Sigmoid colon (tissue), 7 donors: Measurements from ENCODE around the gene ATP2B2. TPM values are rescaled to one million over a fixed set of nuclear protein-coding genes. Genes with fewer than 3 reads are reported as not detected.

ENCODE experiments used
- DNase-seq: peaks from one replicate; pipeline ENCODE4 v3.0.0-alpha.2; 2019
- H3K27ac ChIP-seq, 4 donors: fragments of 200-600 bp; sonication (generic); one replicate each; pipeline ENCODE4 v1.5.1; 2016 to 2019; ENCODE audit warnings: mild to moderate bottlenecking in 1 of 4
- H3K27me3 ChIP-seq, 3 donors: fragments of 200-600 bp; sonication (generic); one replicate each; pipeline ENCODE4 v1.5.1; 2019; ENCODE audit warnings: mild to moderate bottlenecking in 1 of 3
- H3K36me3 ChIP-seq, 4 donors: fragments of 200-600 bp; sonication (generic); one replicate each; pipeline ENCODE4 v1.5.1; 2016 to 2019
- H3K4me1 ChIP-seq, 4 donors: fragments of 200-600 bp; sonication (generic); one replicate each; pipeline ENCODE4 v1.5.1; 2017 to 2019
- H3K4me3 ChIP-seq, 4 donors: fragments of 200-600 bp; sonication (generic); one replicate each; pipeline ENCODE4 v1.5.1; 2017 to 2019; ENCODE audit warnings: mild to moderate bottlenecking in 2 of 4, moderate library complexity in 1 of 4
- H3K9me3 ChIP-seq, 4 donors: fragments of 200-600 bp in 3 of 4; sonication (generic) in 3 of 4; one replicate each; pipeline versions ENCODE4 v1.5.1 to v1.6.1; 2013 to 2019
- EP300 ChIP-seq, 4 donors: sonication (generic); formaldehyde crosslinking; IDR thresholded peaks; one replicate each; pipeline ENCODE4 v1.6.1; 2017; ENCODE audit warnings: antibody characterized with exemption in 4 of 4
- POLR2A ChIP-seq, 2 donors: fragments of 450-650 bp; IDR thresholded peaks; one replicate each; pipeline ENCODE4 v1.6.1; 2016; ENCODE audit warnings: antibody characterized with exemption in 2 of 2, mild to moderate bottlenecking in 2 of 2, moderate library complexity in 2 of 2
- POLR2AphosphoS5 ChIP-seq, 4 donors: sonication (generic); formaldehyde crosslinking; IDR thresholded peaks; one replicate each; pipeline ENCODE4 v1.6.1; 2017; ENCODE audit warnings: antibody characterized with exemption in 4 of 4
- WGBS, 2 donors: extraction: QIAGEN DNeasy Blood & Tissue Kit; methylation state at CpG; one replicate each; pipeline ENCODE4 v1.1.7; 2013; 5-methylcytosine and 5-hydroxymethylcytosine counted together
- intact Hi-C: fragments of 100-400 bp; cut with DNase I; formaldehyde crosslinking; loops from one replicate; pipeline ENCODE4 v1.15.1; 2023
- polyA plus RNA-seq, 3 donors: library from polyadenylated mRNA; stranded (reverse); fragments of 200-250 nt; gene quantifications; one replicate each; pipeline ENCODE4 v1.2.3, GENCODE V29; 2013
- total RNA-seq, 4 donors: library from RNA; depleted of rRNA; stranded (reverse); fragments of >200 nt; gene quantifications; one replicate each; pipeline ENCODE4 v1.1.0, GENCODE V29; 2016
- TF ChIP-seq, protein P1 (sequence below), 4 experiments: fragments of 450-650 bp in 3 of 4; fragments of 200-600 bp in 1 of 4; IDR thresholded peaks; one replicate each; pipeline ENCODE4 v1.5.1; 2016 to 2019; ENCODE audit warnings: antibody characterized with exemption in 4 of 4, mild to moderate bottlenecking in 3 of 4, moderate library complexity in 2 of 4
- donor health status: healthy with polysubstance abuse.
- donor health status: Bipolar disorder and iron deficiency.
- donor health status: healthy.

ATP2B2 gene
- total and polyA plus RNA-seq, 7 donors: under 0.01 to 0.83 (median 0.23) TPM; not detected in 3

DNA sequence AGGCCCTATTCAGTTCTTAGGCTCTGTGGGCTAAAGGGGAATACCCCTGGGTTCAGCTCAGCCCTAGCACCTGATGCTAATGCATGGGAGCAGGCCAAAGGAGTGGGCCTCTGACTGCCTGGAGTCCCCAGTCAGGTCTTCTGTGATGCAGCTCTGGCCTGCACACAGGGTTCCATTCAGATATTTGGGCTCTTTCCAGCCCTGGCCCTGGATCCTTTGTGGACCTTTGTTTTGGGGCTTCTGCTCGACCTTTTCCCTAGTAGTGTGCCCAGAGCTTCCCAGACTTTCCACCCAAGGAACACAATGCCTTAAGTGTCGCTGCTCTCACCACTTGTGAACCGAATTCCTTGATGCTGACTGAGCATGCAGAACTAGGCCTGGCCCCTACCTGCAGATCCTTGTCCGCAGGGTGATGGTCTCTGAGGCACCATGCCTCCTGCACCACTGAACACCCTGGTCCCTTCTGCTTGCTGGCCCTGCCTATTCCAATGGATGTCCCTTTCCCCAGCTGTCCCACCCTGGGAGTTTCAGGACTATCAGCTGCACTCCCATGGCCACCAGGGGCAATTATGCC is 189.5 kb downstream of the ATP2B2 start:
- no peak overlapping the region for H3K4me3 ChIP-seq
- WGBS, 2 donors: 94 to 97% methylated on average over 4 of the region's 4 CpGs
- no peaks in the 10 kb centered on the region for H3K27me3 ChIP-seq
- H3K9me3 ChIP-seq: no peaks in the 10 kb centered on the region
- no peak overlapping the region for H3K27ac ChIP-seq
- DNase-seq: no peak
- intact Hi-C loops: no loop called here
- TF ChIP-seq, protein P1, sequence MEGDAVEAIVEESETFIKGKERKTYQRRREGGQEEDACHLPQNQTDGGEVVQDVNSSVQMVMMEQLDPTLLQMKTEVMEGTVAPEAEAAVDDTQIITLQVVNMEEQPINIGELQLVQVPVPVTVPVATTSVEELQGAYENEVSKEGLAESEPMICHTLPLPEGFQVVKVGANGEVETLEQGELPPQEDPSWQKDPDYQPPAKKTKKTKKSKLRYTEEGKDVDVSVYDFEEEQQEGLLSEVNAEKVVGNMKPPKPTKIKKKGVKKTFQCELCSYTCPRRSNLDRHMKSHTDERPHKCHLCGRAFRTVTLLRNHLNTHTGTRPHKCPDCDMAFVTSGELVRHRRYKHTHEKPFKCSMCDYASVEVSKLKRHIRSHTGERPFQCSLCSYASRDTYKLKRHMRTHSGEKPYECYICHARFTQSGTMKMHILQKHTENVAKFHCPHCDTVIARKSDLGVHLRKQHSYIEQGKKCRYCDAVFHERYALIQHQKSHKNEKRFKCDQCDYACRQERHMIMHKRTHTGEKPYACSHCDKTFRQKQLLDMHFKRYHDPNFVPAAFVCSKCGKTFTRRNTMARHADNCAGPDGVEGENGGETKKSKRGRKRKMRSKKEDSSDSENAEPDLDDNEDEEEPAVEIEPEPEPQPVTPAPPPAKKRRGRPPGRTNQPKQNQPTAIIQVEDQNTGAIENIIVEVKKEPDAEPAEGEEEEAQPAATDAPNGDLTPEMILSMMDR (IDR thresholded peaks at IDR 0.05): no peak
- TF ChIP-seq EP300 (IDR thresholded peaks at IDR 0.05): no peak
- TF ChIP-seq POLR2A (IDR thresholded peaks at IDR 0.05): no peak
- TF ChIP-seq POLR2AphosphoS5 (IDR thresholded peaks at IDR 0.05): no peak
- H3K4me1 ChIP-seq: peaks cover 0 to 22% (median 18%) of the 10 kb centered on the region in 4 donors
- H3K36me3 ChIP-seq: peaks cover 24 to 79% (median 50%) of the 10 kb centered on the region in 4 donors

DNA sequence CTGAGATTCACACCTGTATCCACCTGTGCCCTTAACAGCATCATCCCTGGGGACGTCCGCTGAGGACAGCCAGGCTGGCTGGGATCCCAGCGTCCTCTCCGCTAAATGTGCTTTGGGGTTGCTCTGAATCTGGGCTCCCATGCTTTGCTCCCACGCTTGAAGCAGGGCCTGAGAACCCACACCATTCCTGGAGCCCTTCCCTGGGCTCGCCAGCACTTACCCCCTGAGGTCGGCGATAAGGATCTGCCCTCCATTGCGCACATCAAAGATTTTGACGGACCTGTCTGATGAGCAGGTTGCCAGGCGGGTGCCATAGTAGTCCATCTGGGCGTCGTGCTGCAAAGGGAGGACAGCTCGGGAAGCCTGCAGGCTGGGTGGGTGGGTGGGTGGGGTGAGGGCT is 190.3 kb downstream of the ATP2B2 start:
- no peaks in the 10 kb centered on the region for H3K27me3 ChIP-seq
- H3K9me3 ChIP-seq: no peaks in the 10 kb centered on the region
- intact Hi-C loops: no loop called here
- H3K4me3 ChIP-seq: no peak overlapping the region
- H3K4me1 ChIP-seq: peaks cover 0 to 17% (median 15%) of the 10 kb centered on the region in 4 donors
- H3K36me3 ChIP-seq: peaks cover 24 to 86% (median 55%) of the 10 kb centered on the region in 4 donors
- DNase-seq: no peak
- H3K27ac ChIP-seq: no peak overlapping the region
- 96% methylated on average over 14 of the region's 14 CpGs for WGBS, 2 donors
- TF ChIP-seq POLR2A (IDR thresholded peaks at IDR 0.05) (no peak), EP300 (IDR thresholded peaks at IDR 0.05) (no peak), POLR2AphosphoS5 (IDR thresholded peaks at IDR 0.05) (no peak)
- TF ChIP-seq, protein P1 (IDR thresholded peaks at IDR 0.05): no peak

DNA sequence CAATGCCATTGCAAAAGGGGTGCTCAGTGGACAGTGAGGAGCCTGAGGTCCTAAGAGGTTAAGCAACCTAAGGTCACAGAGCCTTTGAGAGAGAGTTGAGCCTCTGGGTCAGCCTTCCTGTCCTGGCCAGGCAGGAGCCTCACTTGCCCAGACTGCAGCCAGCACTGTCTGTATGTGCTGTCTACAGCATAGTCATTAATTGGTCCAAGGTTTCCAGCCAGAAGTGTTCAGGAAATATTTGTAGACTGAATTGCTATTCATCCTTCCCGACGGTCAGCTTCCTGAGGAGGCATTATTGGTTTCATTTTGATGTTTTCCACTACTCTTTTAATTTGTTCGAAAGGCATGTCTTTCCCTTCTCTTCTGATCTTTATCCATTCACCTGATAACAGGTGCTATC is 192.5 kb downstream of the ATP2B2 start:
- no peaks in the 10 kb centered on the region for H3K27me3 ChIP-seq
- H3K4me3 ChIP-seq: no peak overlapping the region
- intact Hi-C loops: no loop called here
- H3K4me1 ChIP-seq: no peaks in the 10 kb centered on the region
- H3K9me3 ChIP-seq: no peaks in the 10 kb centered on the region
- peaks cover 27 to 96% (median 55%) of the 10 kb centered on the region in 4 donors for H3K36me3 ChIP-seq
- no peak for DNase-seq
- H3K27ac ChIP-seq: no peak overlapping the region
- TF ChIP-seq EP300 (IDR thresholded peaks at IDR 0.05): no peak
- 88 to 90% methylated on average over 3 of the region's 3 CpGs for WGBS, 2 donors

DNA sequence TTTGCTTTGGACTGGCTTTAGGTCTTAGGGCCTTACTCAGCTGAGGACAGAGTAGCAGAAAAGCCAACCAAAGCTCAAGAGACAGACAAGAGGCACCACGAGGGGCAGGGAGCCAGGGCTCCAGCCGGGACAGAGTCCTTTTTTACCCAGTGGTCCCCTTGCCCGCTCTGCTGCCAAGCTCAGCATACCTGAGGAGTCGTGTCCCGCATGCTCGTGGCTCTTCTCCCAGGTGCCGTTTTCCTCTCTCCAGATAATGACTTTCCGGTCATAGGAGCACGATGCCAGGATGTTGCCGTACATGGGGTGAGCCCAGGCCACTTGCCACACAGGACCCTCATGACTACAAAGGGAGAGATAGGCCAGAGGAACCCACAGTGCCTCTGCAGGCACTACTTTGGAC is 193.0 kb downstream of the ATP2B2 start:
- Histone ChIP-seq H3K27me3 (no peaks in the 10 kb centered on the region), H3K9me3 (no peaks in the 10 kb centered on the region), H3K4me3 (no peak overlapping the region), H3K4me1 (no peaks in the 10 kb centered on the region), H3K27ac (no peak overlapping the region), H3K36me3 (peaks cover 27 to 96% (median 55%) of the 10 kb centered on the region in 4 donors)
- intact Hi-C loops: no loop called here
- DNase-seq: no peak
- TF ChIP-seq POLR2A (IDR thresholded peaks at IDR 0.05): no peak
- no peak for TF ChIP-seq EP300 (IDR thresholded peaks at IDR 0.05)
- TF ChIP-seq, protein P1 (IDR thresholded peaks at IDR 0.05): no peak
- TF ChIP-seq POLR2AphosphoS5 (IDR thresholded peaks at IDR 0.05): no peak
- WGBS, 2 donors: 93 to 94% methylated on average over 10 of the region's 10 CpGs

DNA sequence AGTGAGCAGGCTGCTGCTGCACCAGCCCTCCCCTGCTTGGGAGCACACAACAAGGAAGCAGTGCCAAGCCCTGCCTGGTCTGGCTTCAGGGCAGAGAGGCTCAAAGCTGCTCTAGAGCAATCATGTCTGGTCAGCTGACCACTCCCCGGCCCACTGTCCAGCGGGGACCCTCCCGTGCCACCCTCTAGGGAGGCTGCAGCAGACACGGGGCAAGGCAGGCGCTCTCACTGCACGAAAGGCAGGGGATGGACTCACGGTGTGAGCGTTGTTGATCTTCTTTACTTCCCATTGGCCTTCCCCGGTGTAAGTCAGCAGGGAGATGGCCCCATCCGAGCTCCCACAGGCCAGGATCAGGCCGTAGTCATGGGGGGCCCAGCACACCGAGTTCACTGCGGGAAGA is 193.7 kb downstream of the ATP2B2 start:
- 95% methylated on average over 13 of the region's 13 CpGs for WGBS, 2 donors
- no peaks in the 10 kb centered on the region for H3K27me3 ChIP-seq
- no peaks in the 10 kb centered on the region for H3K4me1 ChIP-seq
- no peak overlapping the region for H3K27ac ChIP-seq
- no peaks in the 10 kb centered on the region for H3K9me3 ChIP-seq
- DNase-seq: no peak
- H3K4me3 ChIP-seq: no peak overlapping the region
- TF ChIP-seq, protein P1 (IDR thresholded peaks at IDR 0.05): no peak
- TF ChIP-seq POLR2A (IDR thresholded peaks at IDR 0.05) (no peak), EP300 (IDR thresholded peaks at IDR 0.05) (no peak), POLR2AphosphoS5 (IDR thresholded peaks at IDR 0.05) (no peak)
- intact Hi-C loops: no loop called here
- peaks cover 27 to 98% (median 56%) of the 10 kb centered on the region in 4 donors for H3K36me3 ChIP-seq
